Fibroblast of skin of scalp (primary cell): Measurements from ENCODE around the gene PATE1. TPM values are rescaled to one million over a fixed set of nuclear protein-coding genes. Genes with fewer than 3 reads are reported as not detected.
"Not testable (repeated sequence)": the region's sequence is repeated elsewhere in the genome, so short reads cannot be mapped to it uniquely, and the experiment has no call there.

ENCODE experiments used
- DNase-seq: peaks from one replicate; pipeline ENCODE4 v3.0.0-alpha.2; 2013
- polyA plus RNA-seq, 2 experiments: library from polyadenylated mRNA; unstranded; fragments of 120-200 nt; gene quantifications; one replicate each; pipeline ENCODE4 v1.2.1, GENCODE V29; 2013; ENCODE audit not compliant: insufficient read length in 2 of 2

PATE1 gene, protein sequence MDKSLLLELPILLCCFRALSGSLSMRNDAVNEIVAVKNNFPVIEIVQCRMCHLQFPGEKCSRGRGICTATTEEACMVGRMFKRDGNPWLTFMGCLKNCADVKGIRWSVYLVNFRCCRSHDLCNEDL
- polyA plus RNA-seq (2013, experiment 1 of 2; ENCODE audit: insufficient read length), result not detected
- not detected for polyA plus RNA-seq (2013, experiment 2 of 2; ENCODE audit: insufficient read length)

DNA sequence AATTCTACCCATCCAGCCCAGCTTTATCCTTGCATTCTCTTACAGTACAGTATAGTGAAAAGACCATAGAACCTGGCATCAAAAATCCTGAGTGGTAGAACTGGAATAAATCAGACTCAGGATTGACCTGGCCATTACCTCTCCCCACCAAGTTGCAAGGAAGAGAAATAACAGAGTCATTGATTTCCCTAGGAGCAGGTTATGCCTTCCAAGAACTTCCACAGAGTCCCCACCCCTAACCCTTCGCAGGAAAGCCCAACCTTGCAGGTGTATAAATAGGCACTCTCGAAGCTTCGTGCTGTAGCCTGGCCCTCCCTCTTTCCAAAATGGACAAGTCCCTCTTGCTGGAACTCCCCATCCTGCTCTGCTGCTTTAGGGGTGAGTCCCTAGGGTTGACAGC lies at the start of gene PATE1:
TSS of gene PATE1 (plus strand) at position 301 of the 400 bp plus-strand sequence. CDS start at position 327, 26 bp downstream.
- DNase-seq, result no peak

DNA sequence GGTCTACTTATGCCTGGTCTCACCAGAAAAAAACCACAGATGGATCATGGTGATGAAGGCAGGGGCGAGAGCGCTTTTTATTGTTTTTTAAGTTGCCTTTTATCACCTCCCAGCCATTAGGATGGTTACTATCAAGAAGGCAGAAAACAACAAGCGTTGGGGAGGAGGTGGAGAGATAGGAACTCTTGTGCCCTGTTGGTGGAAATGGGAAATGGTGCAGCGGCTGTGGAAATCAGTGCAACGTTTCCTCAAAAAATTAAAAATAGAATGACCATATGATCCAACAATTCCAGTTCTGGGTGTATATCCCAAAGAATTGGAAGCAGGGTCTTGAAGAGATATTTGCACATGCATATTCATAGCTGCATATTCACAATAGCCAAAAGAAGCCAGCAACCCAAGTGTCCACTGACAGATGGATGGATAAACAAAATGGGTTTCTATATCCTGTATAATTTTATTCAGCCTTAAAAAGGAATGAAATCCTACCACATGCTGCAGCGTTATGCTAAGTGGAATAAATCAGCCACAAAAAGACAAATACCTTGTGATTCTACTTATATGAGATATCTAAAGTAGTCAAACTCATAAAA lies 45.0 kb upstream of the PATE1 start:
- no peak for DNase-seq

DNA sequence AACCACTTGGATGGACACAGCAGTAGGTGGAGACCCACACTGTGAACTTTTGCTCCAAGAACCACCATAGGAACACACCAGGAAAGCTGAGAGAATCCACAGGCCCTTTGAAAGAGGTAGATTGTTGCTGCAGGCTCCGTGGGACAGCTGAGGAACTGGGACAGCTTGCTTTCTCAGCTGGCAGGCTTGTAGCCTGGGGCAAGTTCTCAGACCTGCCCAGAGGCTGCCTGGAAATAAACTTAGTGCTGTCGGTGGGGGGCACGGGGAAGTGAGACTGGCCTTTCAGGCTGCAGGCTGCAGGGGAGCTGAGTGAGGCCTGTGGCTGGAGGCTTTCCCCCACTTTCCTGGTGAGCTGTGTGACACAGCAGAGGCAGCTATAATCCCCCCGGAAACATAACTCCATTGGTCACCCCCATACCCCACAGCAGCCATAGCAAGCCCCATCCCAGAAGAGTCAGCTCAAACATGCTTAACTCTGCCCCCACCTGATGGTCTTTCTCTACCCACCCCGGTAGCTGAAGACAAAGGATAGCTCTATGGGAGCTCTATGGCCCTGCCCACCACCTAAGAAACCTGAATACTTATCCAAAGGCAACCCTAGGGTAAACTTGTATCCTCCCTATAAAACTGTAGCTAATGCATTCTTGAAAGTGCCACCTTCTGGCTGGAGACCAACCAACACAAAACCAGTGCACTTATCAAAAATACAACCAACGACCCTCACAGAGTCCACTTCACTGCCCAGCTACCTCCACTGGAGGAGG lies 44.0 kb upstream of the PATE1 start:
- DNase-seq, result no peak

DNA sequence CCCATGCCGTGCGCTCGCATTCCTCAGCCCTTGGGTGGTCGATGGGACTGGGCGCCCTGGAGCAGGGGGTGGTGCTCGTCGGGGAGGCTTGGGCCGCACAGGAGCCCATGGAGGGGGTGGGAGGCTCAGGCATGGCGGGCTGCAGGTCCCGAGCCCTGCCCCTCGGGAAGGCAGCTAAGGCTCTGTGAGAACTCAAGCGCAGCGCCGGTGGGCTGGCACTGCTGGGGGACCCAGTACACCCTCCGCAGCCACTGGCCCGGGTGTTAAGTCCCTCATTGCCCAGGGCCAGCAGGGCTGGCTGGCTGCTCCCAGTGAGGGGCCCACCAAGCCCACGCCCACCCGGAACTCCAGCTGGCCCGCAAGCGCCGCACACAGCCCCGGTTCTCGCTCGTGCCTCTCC lies 41.4 kb upstream of the PATE1 start:
- DNase-seq, result not testable (repeated sequence)

DNA sequence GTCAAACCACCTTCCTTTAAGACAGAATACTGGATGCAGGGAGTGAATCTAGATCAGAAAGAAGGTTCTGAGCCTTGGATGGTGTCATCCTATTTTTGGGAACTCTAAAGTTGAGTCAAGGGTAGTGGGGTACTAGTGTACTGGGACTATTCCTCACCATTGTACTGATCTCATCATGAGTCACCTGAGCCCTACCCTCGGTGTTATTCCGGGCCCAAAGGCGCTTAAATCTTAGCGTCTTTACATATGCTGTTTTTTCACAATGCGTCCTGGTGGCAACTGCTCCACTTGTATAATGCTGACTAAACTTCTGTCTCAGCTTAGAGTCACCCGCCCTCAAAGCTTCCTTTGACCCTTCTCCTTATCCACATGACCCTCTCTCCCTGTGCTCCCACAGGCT lies 25.3 kb upstream of the PATE1 start:
- no peak for DNase-seq

DNA sequence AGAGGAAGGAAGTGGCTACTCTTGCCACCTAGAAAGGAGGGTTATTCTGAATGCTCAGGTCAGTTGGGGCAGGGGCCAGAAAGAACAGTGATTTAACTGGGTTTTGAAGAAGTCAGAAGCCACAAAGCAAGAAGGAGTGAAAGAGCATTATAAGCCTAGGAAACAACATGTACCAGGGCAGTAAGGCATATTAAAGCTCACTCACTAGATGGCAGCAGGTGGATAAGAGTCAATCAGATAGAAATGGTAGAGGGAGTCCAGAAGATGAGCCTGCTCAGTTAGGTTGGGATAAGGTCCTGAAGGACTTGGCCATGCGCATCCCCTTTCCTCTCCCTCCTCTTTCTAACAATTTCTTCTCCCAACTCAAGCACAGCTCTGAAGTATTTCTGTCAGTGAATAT lies 22.0 kb upstream of the PATE1 start:
- DNase-seq, result no peak

DNA sequence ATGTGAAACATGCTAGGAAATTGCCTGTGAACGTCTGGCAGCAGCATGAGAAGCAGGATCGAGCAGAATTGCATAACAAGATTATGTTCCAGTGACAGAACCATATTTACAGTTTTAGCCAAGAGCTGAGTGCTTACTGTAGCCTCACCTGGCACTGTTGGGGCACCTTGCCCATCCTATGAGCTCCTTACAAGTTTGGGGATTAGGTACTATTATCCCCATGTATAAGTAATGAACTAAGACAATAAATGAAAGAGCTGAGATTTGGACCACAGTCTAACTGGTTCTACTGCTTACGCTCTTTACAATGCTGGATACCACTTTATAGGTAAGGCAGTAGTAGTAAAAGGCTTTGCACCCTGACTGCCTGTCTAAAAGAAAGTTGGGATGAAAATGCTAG lies 17.1 kb upstream of the PATE1 start:
- no peak for DNase-seq

DNA sequence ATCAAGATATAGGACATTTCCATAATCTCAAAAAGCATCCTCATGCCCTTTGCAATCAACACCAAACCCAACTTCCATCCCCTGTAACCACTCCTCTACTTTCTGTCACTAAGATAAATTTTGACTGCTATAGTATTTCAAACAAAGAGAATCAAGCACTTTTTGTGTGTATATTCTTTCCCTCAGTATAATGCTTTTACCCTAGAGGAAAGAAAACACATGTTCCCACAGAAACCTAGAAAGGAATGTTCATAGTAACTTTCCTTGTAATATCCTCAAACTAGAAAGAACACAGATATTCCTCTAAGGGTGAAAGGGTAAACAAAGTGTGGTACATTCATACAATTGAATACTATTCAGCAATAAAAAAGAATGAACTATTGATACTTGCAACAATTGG lies 5.5 kb upstream of the PATE1 start:
- DNase-seq, result no peak

DNA sequence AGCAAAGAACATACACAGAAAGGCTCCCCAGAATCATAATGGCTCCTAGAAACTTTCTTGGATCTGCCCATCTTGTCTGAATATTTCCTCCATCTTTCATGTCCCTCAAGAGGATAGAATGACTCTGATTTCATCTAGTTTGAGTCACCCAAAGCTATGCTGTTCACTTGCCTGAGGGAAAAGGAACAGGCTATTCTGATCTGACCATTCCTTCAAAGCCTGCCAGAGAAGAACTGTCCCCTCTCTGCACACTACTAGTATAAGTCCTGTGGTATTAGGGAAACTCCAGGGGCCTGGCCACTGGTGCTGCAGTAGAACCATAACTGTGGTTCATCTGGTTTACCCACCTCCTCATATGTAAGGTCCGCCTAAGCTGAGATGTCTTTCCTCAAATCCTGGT lies 2.4 kb upstream of the PATE1 start:
- no peak for DNase-seq

DNA sequence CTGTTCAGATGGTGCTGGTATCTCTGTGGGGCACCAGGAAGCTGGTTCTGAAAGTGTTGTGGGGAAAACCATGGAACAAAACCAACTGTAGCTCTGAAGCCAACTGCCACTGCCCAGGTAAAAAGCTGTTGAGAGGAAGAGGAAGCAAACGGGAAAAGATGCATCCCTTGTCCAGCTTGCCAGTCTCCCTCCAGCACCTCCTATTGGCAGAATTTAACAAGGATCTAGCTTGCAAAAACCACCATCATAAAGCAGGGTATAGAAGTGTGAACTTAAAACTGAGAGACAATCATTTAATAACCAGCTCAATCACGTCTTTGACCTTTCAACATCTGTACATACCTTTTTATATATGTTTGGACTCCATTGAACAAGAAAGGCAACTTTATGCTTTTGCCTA lies 4.5 kb downstream of the PATE1 start:
- no peak for DNase-seq

DNA sequence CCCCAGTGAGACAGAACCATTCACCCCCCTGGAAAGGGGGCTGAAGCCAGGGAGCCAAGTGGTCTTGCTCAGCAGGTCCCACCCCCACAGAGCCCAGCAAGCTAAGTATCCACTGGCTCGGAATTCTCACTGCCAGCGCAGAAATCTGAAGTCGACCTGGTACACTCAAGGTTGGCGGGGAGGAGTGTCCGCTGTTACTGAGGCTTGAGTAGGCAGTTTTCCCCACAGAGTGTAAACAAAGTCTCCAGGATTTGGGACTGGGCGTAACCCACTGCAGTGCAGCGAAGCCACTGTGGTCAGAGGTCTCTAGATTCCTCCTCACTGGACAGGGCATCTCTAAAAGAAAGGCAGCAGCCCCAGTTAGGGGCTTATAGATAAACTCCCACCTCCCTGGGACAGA lies 10.0 kb downstream of the PATE1 start:
- no peak for DNase-seq

DNA sequence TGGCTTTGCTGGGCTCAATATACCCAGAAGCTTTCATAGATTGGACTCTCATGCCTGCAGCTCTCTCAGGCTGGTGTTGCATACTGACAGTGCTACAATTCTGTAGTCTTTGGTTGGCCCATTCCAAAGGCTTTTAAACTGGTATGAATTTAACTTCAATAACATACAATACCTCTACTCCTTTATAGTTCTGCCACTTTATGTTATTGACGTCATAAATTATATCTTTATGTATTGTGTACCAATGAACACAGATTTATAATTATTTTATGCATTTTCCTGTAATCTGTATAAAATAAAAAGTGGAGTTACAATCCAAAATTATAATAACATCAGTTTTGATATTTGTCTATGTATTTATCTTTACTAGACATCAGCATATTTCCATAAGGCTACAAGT lies 16.4 kb downstream of the PATE1 start:
- no peak for DNase-seq

DNA sequence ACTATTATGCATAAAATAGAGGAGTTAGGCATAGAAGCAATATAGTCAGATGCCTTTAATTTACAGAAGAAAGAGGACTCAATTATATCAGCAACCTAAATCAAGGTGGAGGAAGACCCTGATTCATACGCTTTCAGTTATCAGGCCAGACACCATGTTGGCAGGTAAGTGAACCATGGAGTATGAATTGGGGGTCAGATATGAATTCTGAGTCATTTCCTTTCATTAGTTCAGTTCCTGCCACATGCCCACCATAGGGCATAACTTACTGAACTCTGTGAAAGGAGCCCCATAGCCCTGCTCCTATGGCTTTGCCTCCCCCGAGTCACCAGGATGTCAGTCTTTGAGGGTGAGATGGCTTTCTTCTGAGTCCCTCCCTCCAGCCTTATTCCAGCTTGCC lies 17.4 kb downstream of the PATE1 start:
- no peak for DNase-seq

DNA sequence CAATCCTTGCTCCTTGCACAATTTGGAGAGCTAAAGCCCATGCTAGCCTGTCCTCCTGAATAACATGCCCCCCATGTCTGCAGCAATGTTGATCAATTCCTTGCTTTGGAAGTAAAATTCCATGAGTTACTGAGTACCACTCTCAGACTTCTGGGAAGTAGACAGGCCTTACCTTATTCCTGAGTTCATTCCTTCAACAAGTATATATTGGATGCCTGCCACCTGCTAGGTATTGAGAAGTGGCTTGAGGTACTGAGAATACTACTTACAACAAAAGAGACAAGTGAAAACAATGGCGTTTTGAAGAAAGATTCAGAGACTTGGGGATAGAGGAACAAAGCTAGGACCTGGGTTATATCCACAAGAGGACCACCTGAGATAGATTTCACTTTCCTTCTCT lies 20.2 kb downstream of the PATE1 start:
- DNase-seq, result no peak

DNA sequence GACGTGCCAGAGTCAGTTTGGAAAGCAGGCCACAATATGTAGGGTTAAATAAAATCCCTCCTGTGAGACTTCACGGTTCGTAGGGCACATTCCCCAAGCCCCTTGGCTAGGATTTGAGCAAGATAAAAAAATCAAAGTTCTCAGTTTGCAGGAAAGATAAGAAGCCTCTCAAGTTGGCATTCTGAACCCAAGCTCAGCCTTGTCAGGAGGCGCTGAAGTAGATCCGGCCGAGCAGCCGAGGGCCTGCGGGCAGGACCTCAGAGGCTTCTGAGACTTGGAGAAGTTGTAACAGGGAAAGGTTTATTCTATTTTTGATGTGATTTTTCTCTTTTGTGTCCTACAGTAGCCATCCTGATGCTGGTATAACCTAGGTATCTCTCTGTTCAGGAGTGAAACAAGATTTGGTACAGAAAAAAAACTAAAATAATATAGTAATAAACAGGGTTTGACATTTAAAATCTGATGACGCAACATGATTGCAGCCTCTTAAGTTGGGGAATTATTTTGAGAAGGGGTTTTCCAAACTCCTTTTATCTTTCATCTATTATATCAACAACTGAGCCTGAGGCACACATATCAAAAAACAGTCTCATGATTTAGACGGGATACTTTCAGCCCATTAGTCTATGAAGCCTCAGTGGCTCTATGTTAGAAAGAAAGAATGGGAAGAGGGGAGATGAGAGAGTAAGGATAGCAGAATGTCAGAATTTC lies 22.4 kb downstream of the PATE1 start:
- DNase-seq, result no peak

DNA sequence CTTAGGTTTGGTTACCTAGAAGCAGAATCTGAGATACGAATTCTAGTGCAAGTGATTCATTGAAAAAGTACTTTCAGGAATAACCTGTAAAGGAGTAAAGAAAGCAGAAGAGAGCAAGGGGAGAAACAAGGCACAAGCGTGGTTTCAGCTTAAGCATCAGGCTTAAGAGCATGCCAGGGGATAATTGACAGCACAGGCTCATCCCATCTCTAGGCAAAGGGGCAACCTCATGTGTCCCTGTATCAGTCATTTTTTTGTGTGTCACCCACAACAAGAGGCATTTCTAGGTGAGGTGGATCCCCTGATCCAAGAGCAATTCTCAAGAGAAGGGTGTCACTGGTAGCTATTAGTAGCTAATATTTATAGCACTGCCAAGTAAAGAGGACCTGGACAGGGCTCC lies 24.5 kb downstream of the PATE1 start:
- no peak for DNase-seq

DNA sequence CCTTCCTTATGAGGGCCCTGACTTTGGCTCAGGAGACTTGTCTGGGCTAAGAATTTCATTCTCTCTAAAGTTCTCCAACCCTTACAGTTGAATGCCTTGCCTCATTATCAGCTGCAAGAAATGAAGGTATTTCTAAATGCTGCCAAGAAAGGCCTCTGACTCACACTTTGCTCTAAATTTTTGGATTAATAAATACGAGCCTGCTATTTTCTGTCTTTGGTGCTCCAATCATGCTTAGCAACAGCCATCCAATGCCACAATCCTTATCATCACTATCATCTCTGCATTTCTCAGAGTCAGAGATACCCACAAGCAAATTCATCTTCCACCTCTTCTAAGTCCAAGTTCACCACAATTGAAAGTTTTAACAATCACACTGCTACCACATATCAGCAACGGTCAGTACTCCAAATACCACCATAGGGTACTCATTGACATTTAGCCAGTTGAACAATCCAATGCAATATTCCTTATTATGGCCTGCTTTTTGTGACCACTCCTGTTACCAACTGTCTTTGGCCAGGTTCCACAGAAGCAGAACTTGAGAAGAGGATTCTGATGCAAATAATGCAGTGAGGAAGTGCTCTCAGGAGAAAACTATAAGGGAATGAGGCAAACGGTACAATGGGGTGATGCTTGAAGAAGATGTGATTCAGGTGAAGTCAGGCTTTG lies 26.9 kb downstream of the PATE1 start:
- peak; percentile 47 for DNase-seq

DNA sequence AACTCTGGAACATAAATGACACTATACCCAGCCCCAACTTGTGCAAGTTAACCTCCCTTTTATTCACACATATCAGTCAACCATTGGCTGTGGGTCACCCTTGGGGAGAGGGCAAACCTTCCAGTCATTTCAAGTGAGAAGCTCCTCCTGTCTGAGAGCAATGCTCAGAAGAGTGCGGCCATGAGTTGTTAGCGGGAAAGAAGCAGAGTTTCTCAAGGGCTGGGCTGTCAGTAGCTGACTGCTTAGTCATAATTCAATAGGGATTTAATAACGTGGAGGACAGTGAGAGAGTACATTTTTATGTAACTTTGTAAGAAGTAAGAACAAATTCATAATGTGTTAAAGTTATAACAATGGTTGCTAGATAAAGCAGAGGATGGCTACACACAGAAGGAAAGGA lies 27.4 kb downstream of the PATE1 start:
- DNase-seq, result peak; percentile 2

DNA sequence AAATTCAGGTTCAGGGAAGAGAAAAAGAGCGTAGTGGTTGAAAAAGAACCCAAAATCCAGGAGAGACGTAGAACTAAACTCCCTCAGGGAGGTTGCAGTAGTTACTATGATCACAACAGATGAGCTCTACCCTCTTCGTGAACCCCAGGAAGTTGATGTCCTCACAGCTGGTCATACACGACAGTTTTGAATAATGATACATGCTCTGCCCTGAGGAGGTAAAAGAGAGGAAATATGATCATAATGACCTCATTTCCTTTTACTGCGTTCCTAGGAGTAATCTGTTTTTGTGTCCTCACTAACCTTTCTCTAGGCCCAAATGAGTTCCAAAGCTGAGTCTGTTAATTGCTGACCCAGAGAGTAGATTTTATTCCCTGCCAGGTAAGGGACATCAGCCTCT lies 31.2 kb downstream of the PATE1 start:
- no peak for DNase-seq

DNA sequence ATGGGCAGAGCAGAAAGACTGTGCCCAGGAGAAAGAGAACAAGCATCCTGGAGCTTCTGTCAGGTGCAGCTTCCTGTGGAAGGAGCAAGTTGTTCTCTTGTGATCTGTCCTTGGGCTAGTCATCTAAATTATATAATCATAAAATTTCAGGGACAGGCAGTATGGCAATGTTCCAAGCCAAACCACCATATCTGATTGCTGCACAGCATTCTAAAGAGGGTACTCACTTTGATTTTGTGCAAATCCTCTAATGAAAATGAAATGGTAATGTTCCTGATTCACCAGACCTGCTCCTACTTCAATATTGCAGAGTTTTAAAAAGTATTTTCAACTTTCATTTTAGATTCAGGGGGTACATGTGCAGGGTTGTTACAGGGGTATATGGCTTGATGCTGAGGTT lies 32.6 kb downstream of the PATE1 start, which contains the start of gene PATE2:
TSS of gene PATE2 (minus strand) at position 101 of the 400 bp plus-strand sequence. CDS start at position 46, 55 bp downstream.
- DNase-seq, result no peak

DNA sequence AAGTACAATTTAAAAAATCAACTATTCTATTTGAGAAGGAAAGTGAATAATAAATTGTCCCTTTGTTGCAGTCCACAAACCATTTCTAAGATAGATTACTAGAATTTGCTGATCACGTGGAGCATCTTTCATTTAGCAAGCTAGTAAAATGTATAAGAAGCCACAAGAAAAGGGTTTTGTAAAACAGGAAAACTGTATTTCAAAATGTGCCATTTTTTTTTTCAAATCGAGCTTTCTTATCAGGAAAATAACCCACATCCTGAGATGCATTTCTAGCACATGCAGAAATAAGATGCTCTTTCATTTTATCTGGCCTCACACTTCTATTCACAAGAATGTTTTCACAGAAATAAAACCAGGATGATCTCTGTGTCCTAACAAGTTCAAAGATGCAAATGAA lies 38.6 kb downstream of the PATE1 start:
- no peak for DNase-seq

DNA sequence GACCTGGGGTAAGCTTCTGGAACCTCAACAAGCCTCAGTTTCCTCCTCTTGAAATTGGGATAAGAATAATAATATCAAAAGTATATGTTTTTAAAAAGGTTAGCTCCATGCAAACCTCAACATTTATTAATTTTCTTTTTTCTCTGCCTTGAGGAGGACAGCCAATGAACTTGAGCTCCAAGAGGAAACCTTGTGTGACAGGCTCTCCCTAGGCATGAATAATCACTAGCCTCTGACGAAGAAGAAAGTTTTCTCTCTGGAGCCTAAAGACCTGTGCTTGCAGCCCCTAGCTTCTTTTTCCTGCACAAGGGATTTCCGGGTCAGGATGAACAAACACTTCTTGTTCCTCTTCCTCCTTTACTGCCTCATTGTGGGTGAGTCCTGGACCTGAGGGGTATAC lies 41.7 kb downstream of the PATE1 start, which contains the start of gene PATE3:
TSS of gene PATE3 (plus strand) at position 301 of the 400 bp plus-strand sequence. CDS start at position 326, 25 bp downstream.
- DNase-seq, result no peak

DNA sequence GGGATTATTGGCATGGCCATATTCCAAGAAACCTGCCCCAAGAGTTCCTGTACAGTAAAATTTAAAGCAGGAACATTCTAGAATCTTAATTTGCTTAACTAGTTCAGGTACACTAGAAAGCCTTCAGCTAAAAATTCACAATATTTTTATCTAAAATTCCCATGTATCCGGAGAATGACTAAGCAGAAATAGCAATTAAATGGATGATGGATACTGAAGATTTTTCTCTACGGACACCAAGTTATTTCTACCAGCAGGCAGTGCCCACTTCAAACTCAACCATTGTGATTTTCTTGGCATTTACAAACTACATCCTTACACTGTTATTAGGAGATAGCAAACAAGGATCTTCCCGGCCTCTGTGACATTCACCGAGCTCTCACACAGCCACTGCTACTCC lies 44.7 kb downstream of the PATE1 start:
- DNase-seq, result no peak
